ENCODE measurements around the gene SORCS2.
A peak's percentile ranks its signal among the peaks of the same experiment; 100 is the strongest.

The SORCS2 gene

GRCh38 chr4:7638984-7639789, 446.8 kb downstream of the SORCS2 start:
- DNase-seq (ENCODE audit: low spot score), result no peak

GRCh38 chr4:7640136-7640535, 447.8 kb downstream of the SORCS2 start:
- no peak for DNase-seq (ENCODE audit: low spot score)

- no peak for DNase-seq (ENCODE audit: low spot score)
These were observed 449.4 kb downstream of the SORCS2 start for GRCh38 chr4:7641712-7642111.

- no peak for DNase-seq (ENCODE audit: low spot score)
These were observed 450.6 kb downstream of the SORCS2 start for GRCh38 chr4:7642741-7643458.

GRCh38 chr4:7645158-7645557, 452.8 kb downstream of the SORCS2 start:
- DNase-seq (ENCODE audit: low spot score), result no peak

- no peak for DNase-seq (ENCODE audit: low spot score)
These were observed 453.6 kb downstream of the SORCS2 start for GRCh38 chr4:7645956-7646355.

- DNase-seq (ENCODE audit: low spot score), result no peak
These were observed 454.2 kb downstream of the SORCS2 start for GRCh38 chr4:7646384-7647061.

- DNase-seq (ENCODE audit: low spot score), result no peak
These were observed 454.8 kb downstream of the SORCS2 start for GRCh38 chr4:7647186-7647585.

GRCh38 chr4:7647600-7648543, 455.5 kb downstream of the SORCS2 start:
- peak; percentile 97 for DNase-seq (ENCODE audit: low spot score)

- DNase-seq (ENCODE audit: low spot score), result no peak
These were observed 456.4 kb downstream of the SORCS2 start for GRCh38 chr4:7648544-7649395.

GRCh38 chr4:7649411-7649740, 457.0 kb downstream of the SORCS2 start:
- DNase-seq (ENCODE audit: low spot score), result no peak

- peak; percentile 97 for DNase-seq (ENCODE audit: low spot score)
These were observed 457.6 kb downstream of the SORCS2 start for GRCh38 chr4:7649741-7650531.

GRCh38 chr4:7650606-7651385, 458.5 kb downstream of the SORCS2 start:
- DNase-seq (ENCODE audit: low spot score), result no peak

GRCh38 chr4:7651461-7651921, 459.2 kb downstream of the SORCS2 start:
- no peak for DNase-seq (ENCODE audit: low spot score)

GRCh38 chr4:7652006-7652405, 459.7 kb downstream of the SORCS2 start:
- no peak for DNase-seq (ENCODE audit: low spot score)

- DNase-seq (ENCODE audit: low spot score), result no peak
These were observed 460.1 kb downstream of the SORCS2 start for GRCh38 chr4:7652451-7652881.

- no peak for DNase-seq (ENCODE audit: low spot score)
These were observed 460.6 kb downstream of the SORCS2 start for GRCh38 chr4:7652906-7653305.

GRCh38 chr4:7653510-7654369, 461.4 kb downstream of the SORCS2 start:
- no peak for DNase-seq (ENCODE audit: low spot score)

Measured in kidney capillary endothelial cell (primary cell).